NB4 (cell line): ENCODE data around the gene PSMA1.

Experiments
- DNase-seq: peaks from one replicate; pipeline ENCODE4 v3.0.0; 2010; ENCODE audit warnings: low read depth
- H3K4me3 ChIP-seq: one replicate; pipeline ENCODE4 v1.5.1; 2011; ENCODE audit warnings: mild to moderate bottlenecking, low read depth, low read length, moderate library complexity
- MYC ChIP-seq: IDR thresholded peaks from 2 replicates; pipeline ENCODE4 v1.6.1; 2011; ENCODE audit warnings: low read depth, low read length
- POLR2A ChIP-seq: IDR thresholded peaks from 2 replicates; pipeline ENCODE4 v1.6.1; 2011; ENCODE audit warnings: mild to moderate bottlenecking; ENCODE audit not compliant: insufficient read length; ENCODE audit errors: extremely low read depth
- TF ChIP-seq, protein P1 (sequence below): IDR thresholded peaks from one replicate; pipeline ENCODE4 v1.5.1; 2012; ENCODE audit warnings: low read depth, low read length
- TF ChIP-seq, protein P2 (sequence below): IDR thresholded peaks from 2 replicates; pipeline ENCODE4 v1.6.1; 2011; ENCODE audit warnings: low read depth, low read length

Gene PSMA1

DNA sequence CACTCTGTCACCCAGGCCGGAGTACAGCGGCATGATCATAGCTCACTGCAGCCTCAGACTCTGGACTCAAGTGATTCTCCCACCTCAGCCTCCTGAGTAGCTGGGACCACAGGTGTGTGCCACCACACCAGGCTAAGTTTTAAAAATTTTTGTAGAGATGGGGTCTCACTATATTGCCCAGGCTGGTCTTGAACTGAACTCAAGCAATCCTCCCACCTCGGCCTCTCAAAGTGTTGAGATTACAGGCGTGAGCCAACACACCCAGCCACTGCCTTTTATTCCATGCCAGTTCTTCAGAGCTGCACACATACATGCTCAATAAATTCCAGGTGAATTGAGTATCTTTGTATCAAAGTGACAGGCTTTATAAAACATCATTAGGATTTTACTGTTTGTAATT lies 18.1 kb downstream of the PSMA1 start:
- H3K4me3 ChIP-seq: no peak overlapping the region
- TF ChIP-seq MYC: no peak
- TF ChIP-seq POLR2A: no peak
- TF ChIP-seq, protein P1, sequence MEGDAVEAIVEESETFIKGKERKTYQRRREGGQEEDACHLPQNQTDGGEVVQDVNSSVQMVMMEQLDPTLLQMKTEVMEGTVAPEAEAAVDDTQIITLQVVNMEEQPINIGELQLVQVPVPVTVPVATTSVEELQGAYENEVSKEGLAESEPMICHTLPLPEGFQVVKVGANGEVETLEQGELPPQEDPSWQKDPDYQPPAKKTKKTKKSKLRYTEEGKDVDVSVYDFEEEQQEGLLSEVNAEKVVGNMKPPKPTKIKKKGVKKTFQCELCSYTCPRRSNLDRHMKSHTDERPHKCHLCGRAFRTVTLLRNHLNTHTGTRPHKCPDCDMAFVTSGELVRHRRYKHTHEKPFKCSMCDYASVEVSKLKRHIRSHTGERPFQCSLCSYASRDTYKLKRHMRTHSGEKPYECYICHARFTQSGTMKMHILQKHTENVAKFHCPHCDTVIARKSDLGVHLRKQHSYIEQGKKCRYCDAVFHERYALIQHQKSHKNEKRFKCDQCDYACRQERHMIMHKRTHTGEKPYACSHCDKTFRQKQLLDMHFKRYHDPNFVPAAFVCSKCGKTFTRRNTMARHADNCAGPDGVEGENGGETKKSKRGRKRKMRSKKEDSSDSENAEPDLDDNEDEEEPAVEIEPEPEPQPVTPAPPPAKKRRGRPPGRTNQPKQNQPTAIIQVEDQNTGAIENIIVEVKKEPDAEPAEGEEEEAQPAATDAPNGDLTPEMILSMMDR: no peak
- TF ChIP-seq, protein P2, sequence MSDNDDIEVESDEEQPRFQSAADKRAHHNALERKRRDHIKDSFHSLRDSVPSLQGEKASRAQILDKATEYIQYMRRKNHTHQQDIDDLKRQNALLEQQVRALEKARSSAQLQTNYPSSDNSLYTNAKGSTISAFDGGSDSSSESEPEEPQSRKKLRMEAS: no peak
- DNase-seq: no peak

DNA sequence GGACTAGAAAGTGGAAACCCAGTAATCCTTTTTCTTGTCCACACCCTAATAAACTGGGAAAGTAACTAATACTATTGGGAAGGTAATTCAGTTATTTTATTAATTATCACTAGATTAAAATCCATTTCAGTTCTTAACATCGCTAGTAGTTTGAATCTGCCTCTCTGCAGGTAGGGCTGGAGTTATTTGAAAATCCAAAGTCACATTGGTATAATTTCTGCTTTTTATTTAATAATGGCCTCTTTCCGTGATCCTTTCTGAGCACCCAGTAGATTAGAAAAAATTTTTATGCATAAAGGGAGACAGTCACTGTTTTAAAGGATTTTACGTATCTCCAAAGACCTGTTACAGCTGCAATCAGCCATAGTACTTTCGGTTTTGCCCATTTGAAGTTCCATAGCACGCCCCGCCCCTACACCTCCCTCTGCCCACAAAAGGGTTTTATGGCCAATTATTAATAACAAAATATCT lies 20.0 kb downstream of the PSMA1 start:
- peak; percentile 70 for DNase-seq
- TF ChIP-seq, protein P1: no peak
- TF ChIP-seq, protein P2: no peak
- no peak for TF ChIP-seq MYC
- TF ChIP-seq POLR2A: no peak
- H3K4me3 ChIP-seq: peak overlapping the region; percentile 95

DNA sequence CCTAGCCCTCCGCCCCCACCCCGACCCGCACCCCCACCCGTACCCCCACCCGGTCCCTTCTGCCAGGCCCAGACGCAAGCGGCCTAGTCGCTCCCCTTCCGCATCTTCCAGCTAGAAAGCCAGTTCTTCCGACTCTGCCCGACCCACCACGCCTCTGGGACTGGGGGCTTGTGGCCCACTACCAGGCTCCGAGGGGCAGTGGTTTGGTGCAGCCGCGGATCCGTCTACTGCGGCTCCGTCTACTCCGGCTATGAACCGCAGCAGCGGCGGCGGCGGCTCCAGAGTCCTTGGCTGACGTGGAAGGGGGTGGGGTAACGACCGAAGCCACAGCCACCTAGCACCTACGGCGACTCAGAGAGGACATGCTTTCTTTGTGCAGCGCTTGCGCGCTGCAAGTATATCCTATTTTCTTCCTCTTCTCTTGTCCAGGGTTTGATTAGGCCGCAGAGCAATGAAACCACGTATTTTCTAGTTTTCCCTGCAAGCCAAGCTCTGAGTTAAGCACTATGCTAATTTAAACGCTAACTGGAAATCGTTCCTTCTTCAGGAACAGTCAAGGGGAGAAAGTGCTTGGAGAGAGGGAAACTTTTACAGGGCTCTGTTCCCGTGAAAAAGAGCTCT lies 20.5 kb downstream of the PSMA1 start, which contains the start of gene COPB1:
COPB1 (minus strand) TSS at position 252 of the 621 bp plus-strand sequence. CDS start 883 bp downstream, outside the sequence.
- peak within 1 kb of the TSS; percentile 95 for H3K4me3 ChIP-seq
- peak; percentile 95 for DNase-seq
- TF ChIP-seq, protein P1: no peak
- peak; percentile 66; the same call in 1 of the 2 replicates for TF ChIP-seq MYC
- TF ChIP-seq, protein P2: no peak
- peak; percentile 84 for TF ChIP-seq POLR2A

DNA sequence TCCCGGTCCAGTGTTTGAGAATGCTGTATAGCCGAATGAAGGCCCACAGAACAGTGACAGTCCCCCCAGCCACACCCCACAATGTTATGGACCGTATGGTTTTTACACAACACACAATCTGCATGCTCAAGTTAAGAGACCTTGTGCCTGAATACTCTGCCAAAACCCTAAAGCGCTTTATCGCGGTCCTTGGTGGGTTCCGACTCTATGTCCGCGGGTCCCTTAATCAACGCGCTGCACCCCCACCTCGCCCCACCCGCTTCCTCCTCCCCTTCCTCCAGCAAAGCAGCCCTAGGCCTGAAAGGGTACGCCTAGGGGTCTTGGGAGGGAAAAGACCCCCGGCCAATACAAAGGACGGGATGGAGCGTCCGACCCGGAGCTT lies 21.0 kb downstream of the PSMA1 start:
- H3K4me3 ChIP-seq: peak overlapping the region; percentile 95
- TF ChIP-seq, protein P1: no peak
- TF ChIP-seq POLR2A: no peak
- DNase-seq: peak; percentile 55

DNA sequence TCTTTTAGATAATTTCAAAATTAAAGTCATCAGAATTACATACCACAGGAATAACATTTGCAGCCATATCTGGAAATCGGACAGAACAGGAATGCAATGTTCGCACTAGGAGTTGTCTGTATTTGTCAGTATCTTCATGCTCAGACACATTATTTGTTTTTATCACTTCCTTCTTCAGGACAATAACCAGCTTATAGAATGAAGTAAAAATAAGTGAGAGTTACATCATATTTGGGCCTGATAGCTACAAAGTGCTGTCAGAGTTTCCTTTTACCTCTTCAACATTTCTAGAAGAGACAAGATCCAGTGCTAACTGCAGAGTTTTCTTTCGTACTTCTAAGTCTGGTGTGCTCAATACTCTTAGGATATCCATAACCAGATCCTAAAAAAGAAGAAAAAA lies 39.5 kb downstream of the PSMA1 start:
- TF ChIP-seq POLR2A (no peak), MYC (no peak)
- TF ChIP-seq, protein P2: no peak
- TF ChIP-seq, protein P1: no peak
- no peak overlapping the region for H3K4me3 ChIP-seq
- DNase-seq: no peak

DNA sequence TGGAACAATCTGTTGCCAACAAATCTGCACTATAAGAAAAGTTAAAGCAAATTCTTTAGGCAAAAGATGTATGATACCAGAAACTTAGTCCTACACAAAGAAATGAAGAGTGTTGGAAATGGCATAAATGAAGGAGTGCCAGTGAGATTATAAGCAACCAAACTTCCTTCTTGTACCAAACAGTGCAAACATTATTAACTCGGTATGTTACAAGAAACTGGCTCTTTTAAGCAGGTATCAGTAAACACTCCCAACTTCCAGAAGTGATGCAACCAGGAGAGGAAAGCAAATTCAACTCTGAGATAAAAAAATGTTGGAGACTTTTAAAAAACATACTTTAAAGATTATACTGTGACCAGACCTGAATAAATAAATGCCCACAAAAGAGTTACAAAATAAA lies 49.1 kb downstream of the PSMA1 start:
- DNase-seq: no peak
- TF ChIP-seq POLR2A (no peak), MYC (no peak)
- TF ChIP-seq, protein P2: no peak
- TF ChIP-seq, protein P1: no peak
- H3K4me3 ChIP-seq: no peak overlapping the region
